SU-DHL-6 (cell line): ENCODE results near the gene SLC11A1.

Experiments
- H2AFZ ChIP-seq: fragments of 200-600 bp; sonication (generic); 2 replicates; pipeline ENCODE4 v1.6.1; 2014; ENCODE audit warnings: low read depth, mild to moderate bottlenecking, moderate library complexity, mixed read lengths, antibody characterized with exemption, low read length; ENCODE audit not compliant: severe bottlenecking
- H3F3A ChIP-seq: fragments of 200-600 bp; shearing (Covaris generic); 2 replicates; pipeline ENCODE4 v1.6.0; 2016; ENCODE audit warnings: antibody characterized with exemption, mild to moderate bottlenecking; ENCODE audit not compliant: insufficient read depth
- H3K27ac ChIP-seq: fragments of 200-600 bp; sonication (generic); 2 replicates; pipeline ENCODE4 v1.5.1; 2016; ENCODE audit warnings: low read depth, mild to moderate bottlenecking, low read length, moderate library complexity, mixed read lengths
- H3K27me3 ChIP-seq: fragments of 200-600 bp; sonication (generic), shearing (Covaris generic); 2 replicates; pipeline ENCODE4 v1.6.0; 2014; ENCODE audit warnings: mild to moderate bottlenecking, low read length
- H3K36me3 ChIP-seq: fragments of 200-600 bp; sonication (generic); 2 replicates; pipeline ENCODE4 v1.6.1; 2014; ENCODE audit warnings: mild to moderate bottlenecking, low read length, mixed read lengths
- H3K4me2 ChIP-seq: fragments of 300-600, 200-600 bp; shearing (Covaris generic), sonication (generic); 2 replicates; pipeline ENCODE4 v1.6.0; 2014; ENCODE audit warnings: low read length, low read depth, mild to moderate bottlenecking; ENCODE audit not compliant: poor library complexity, severe bottlenecking
- H3K4me3 ChIP-seq: fragments of 200-600 bp; sonication (generic); 2 replicates; pipeline ENCODE4 v1.5.1; 2014; ENCODE audit warnings: antibody characterized with exemption, low read length, mild to moderate bottlenecking, mixed read lengths; ENCODE audit not compliant: insufficient read depth, poor library complexity, severe bottlenecking
- H3K79me2 ChIP-seq: fragments of 200-600 bp; sonication (generic); 2 replicates; pipeline ENCODE4 v1.6.1; 2014; ENCODE audit warnings: mild to moderate bottlenecking, low read length, moderate library complexity; ENCODE audit not compliant: insufficient read depth
- H3K9ac ChIP-seq: fragments of 200-600 bp; sonication (generic); 2 replicates; pipeline ENCODE4 v1.7.0; 2014; ENCODE audit warnings: mild to moderate bottlenecking, low read length
- H3K9me2 ChIP-seq: fragments of 200-600 bp; sonication (generic); replicated peaks from 2 replicates; pipeline ENCODE4 v1.6.1; 2014; ENCODE audit warnings: low read length; ENCODE audit not compliant: insufficient read depth
- H3K9me3 ChIP-seq: fragments of 200-600 bp; sonication (generic); 2 replicates; pipeline ENCODE4 v1.6.1; 2014; ENCODE audit warnings: low read length, mixed read lengths; ENCODE audit not compliant: insufficient read depth
- H4K20me1 ChIP-seq: fragments of 200-600 bp; sonication (generic); 2 replicates; pipeline ENCODE4 v1.6.1; 2014; ENCODE audit warnings: low read depth, mild to moderate bottlenecking, antibody characterized with exemption, low read length, moderate library complexity, mixed read lengths
- CTCF ChIP-seq: fragments of 200-600 bp; sonication (generic); IDR thresholded peaks from one replicate; pipeline ENCODE4 v1.5.1; 2017; ENCODE audit warnings: antibody characterized with exemption, mild to moderate bottlenecking, low read length, moderate library complexity; ENCODE audit not compliant: insufficient read depth, poor library complexity, severe bottlenecking
- EZH2phosphoT487 ChIP-seq: fragments of 200-600 bp; sonication (generic), shearing (Covaris generic); conservative IDR thresholded peaks from 2 replicates; pipeline ENCODE4 v1.6.1; 2018; ENCODE audit warnings: mild to moderate bottlenecking, antibody characterized with exemption, low read length, moderate library complexity, mixed read lengths

SLC11A1 gene

GRCh38 chr2:218391202-218391601 lies 9.1 kb downstream of the SLC11A1 start:
- no peaks in the 10 kb centered on the region for H3K27me3 ChIP-seq
- no peak overlapping the region for H3K27ac ChIP-seq
- no peak overlapping the region for H3K4me3 ChIP-seq
- no peaks in the 10 kb centered on the region for H3K9me2 ChIP-seq
- no peak for TF ChIP-seq EZH2phosphoT487
- TF ChIP-seq CTCF = no peak
- no peaks in the 10 kb centered on the region for H3K79me2 ChIP-seq
- no peak overlapping the region for H2AFZ ChIP-seq
- no peaks in the 10 kb centered on the region for H3K9me3 ChIP-seq
- no peak overlapping the region for H3K4me2 ChIP-seq
- H4K20me1 ChIP-seq = no peaks in the 10 kb centered on the region
- H3F3A ChIP-seq = no peaks in the 10 kb centered on the region
- no peak overlapping the region for H3K9ac ChIP-seq
- no peaks in the 10 kb centered on the region for H3K36me3 ChIP-seq

- Histone ChIP-seq H3K4me2 (no peak overlapping the region), H3K9me3 (no peaks in the 10 kb centered on the region), H3K36me3 (no peaks in the 10 kb centered on the region), H3K9me2 (no peaks in the 10 kb centered on the region), H3K9ac (no peak overlapping the region), H3K27me3 (no peaks in the 10 kb centered on the region), H3K4me3 (no peak overlapping the region), H3F3A (no peaks in the 10 kb centered on the region), H2AFZ (no peak overlapping the region), H3K27ac (no peak overlapping the region), H3K79me2 (no peaks in the 10 kb centered on the region), H4K20me1 (no peaks in the 10 kb centered on the region)
- TF ChIP-seq EZH2phosphoT487 (no peak), CTCF (no peak)
These were observed 10.4 kb downstream of the SLC11A1 start for GRCh38 chr2:218392459-218392858.

- no peaks in the 10 kb centered on the region for H3K27me3 ChIP-seq
- no peak overlapping the region for H3K27ac ChIP-seq
- no peaks in the 10 kb centered on the region for H3F3A ChIP-seq
- H3K9me2 ChIP-seq = no peaks in the 10 kb centered on the region
- H2AFZ ChIP-seq = no peak overlapping the region
- H3K36me3 ChIP-seq = no peaks in the 10 kb centered on the region
- no peaks in the 10 kb centered on the region for H3K79me2 ChIP-seq
- TF ChIP-seq EZH2phosphoT487 (no peak), CTCF (no peak)
- no peak overlapping the region for H3K9ac ChIP-seq
- no peak overlapping the region for H3K4me2 ChIP-seq
- H3K9me3 ChIP-seq = no peaks in the 10 kb centered on the region
- no peak overlapping the region for H3K4me3 ChIP-seq
- no peaks in the 10 kb centered on the region for H4K20me1 ChIP-seq
These were observed 10.9 kb downstream of the SLC11A1 start for GRCh38 chr2:218392891-218393462.

- no peak overlapping the region for H3K9ac ChIP-seq
- no peaks in the 10 kb centered on the region for H3K36me3 ChIP-seq
- no peak overlapping the region for H3K27ac ChIP-seq
- H3K9me2 ChIP-seq = no peaks in the 10 kb centered on the region
- H3F3A ChIP-seq = no peaks in the 10 kb centered on the region
- H2AFZ ChIP-seq = no peak overlapping the region
- H3K79me2 ChIP-seq = no peaks in the 10 kb centered on the region
- TF ChIP-seq CTCF (no peak), EZH2phosphoT487 (no peak)
- H3K4me3 ChIP-seq = no peak overlapping the region
- no peaks in the 10 kb centered on the region for H3K9me3 ChIP-seq
- H3K4me2 ChIP-seq = no peak overlapping the region
- no peaks in the 10 kb centered on the region for H3K27me3 ChIP-seq
- no peaks in the 10 kb centered on the region for H4K20me1 ChIP-seq
These were observed 11.7 kb downstream of the SLC11A1 start for GRCh38 chr2:218393750-218394290.
